H1 (cell line): Measurements from ENCODE around the gene MOGAT3. TPM values are rescaled to one million over a fixed set of nuclear protein-coding genes. Genes with fewer than 3 reads are reported as not detected.

Source experiments
- BRCA1 ChIP-seq: IDR thresholded peaks from 2 replicates; pipeline ENCODE4 v1.6.1; 2012; ENCODE audit warnings: low read depth, low read length, improper control_type of control experiment
- CBX8 ChIP-seq: fragments of 300-800, 300-1000 bp; sonication (generic); IDR thresholded peaks from 2 replicates; pipeline ENCODE4 v1.7.1; 2016; ENCODE audit warnings: low read depth, low read length, borderline replicate concordance
- EGR1 ChIP-seq: IDR thresholded peaks from 2 replicates; pipeline ENCODE4 v1.6.1; 2011; ENCODE audit warnings: low read depth, low read length, borderline replicate concordance
- GABPA ChIP-seq: IDR thresholded peaks from 2 replicates; pipeline ENCODE4 v1.6.1; 2011; ENCODE audit warnings: mild to moderate bottlenecking, low read length, moderate library complexity, borderline replicate concordance; ENCODE audit not compliant: insufficient read depth
- KDM1A ChIP-seq: fragments of 200-600, 300-600 bp; sonication (generic); IDR thresholded peaks from 2 replicates; pipeline ENCODE4 v1.7.1; 2016; ENCODE audit warnings: mild to moderate bottlenecking, low read length, borderline replicate concordance
- RBBP5 ChIP-seq: IDR thresholded peaks from 2 replicates; pipeline ENCODE4 v1.7.1; 2012; ENCODE audit warnings: low read depth, mild to moderate bottlenecking, inconsistent platforms, low read length, moderate library complexity, borderline replicate concordance
- SRF ChIP-seq: IDR thresholded peaks from 2 replicates; pipeline ENCODE4 v1.6.1; 2011; ENCODE audit warnings: mild to moderate bottlenecking, low read depth, low read length, moderate library complexity
- TBP ChIP-seq: IDR thresholded peaks from 2 replicates; pipeline ENCODE4 v1.6.1; 2011; ENCODE audit warnings: low read depth, low read length, improper control_type of control experiment
- ZNF274 ChIP-seq: IDR thresholded peaks from 2 replicates; pipeline ENCODE4 v1.7.0; 2012; ENCODE audit warnings: low read length, borderline replicate concordance; ENCODE audit errors: extremely low read depth
- polyA plus RNA-seq, 7 experiments: library from polyadenylated mRNA; depleted of rRNA in 3 of 7; stranded (reverse) in 5 of 7; unstranded in 2 of 7; fragments of >200 nt in 5 of 7; fragments of 200-250 nt in 2 of 7; gene quantifications; 1 replicate in 5 of 7; 2 replicates in 1 of 7; 4 replicates in 1 of 7; pipeline versions ENCODE4 v1.2.1 to v1.2.3, GENCODE V29; 2011 to 2013; ENCODE audit warnings: missing spikeins in 2 of 7, mixed read lengths in 2 of 7
- total RNA-seq: library from RNA; stranded (reverse); fragmentation: NEBNext Ultra II Directional; extraction: Animal tissue kit (Norgen Biotek cat#: 25700); gene quantifications from 2 replicates; pipeline ENCODE4 v1.2.1, GENCODE V29; 2021
- TF ChIP-seq, protein P1 (sequence below): IDR thresholded peaks from 2 replicates; pipeline ENCODE4 v1.6.1; 2012; ENCODE audit warnings: low read length, inconsistent platforms

The MOGAT3 gene
- total and polyA plus RNA-seq, 2 of the 8 experiments (the other 6 are each of a cell fraction or from before 2014, with no cell fraction given): 0.21 to 0.82 TPM

DNA sequence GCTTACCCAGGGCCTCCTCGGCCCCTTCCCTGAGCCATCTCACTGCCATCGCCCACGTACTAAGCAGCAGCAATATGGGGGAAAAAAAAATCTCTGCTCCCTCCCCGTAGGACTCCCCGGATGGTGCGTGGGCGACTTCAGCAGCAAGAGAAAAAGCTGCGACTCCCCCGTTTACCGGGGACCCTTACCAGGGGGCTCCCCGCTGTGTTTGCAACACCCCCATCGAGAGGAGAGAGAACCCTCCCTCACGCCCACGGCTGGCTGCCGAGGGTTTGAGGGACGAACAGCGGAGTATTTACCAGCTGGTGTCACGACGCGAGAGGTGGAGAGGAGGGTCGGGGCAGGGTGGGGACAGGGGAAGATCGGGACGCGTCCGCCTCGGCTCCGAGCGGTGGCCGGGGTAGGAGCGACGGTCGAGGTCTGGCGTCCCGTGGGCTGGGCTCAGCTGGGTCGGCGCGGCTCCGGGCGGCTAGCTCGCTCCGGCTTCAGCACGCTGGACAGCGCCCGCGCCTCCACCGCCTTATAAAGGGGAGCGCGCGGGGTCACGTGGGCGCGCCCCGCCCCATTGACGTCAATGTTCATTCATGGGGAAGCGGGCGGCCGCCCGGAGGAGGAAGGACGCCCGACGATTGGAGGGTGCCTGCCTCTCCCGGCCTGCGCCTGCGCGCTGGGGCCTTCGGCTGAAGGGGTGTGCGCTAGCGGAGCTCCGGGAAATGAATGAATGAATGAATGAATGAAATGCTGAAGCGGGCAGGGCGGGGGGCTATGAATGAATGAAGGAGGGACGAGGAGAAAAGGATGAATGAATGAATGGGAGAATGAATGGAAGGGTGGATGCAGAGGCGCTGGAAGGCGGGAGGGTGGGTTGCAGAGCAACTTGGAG is 35.5 kb downstream of the MOGAT3 start, which contains the start of gene VGF (continued):
- TF ChIP-seq, protein P1, sequence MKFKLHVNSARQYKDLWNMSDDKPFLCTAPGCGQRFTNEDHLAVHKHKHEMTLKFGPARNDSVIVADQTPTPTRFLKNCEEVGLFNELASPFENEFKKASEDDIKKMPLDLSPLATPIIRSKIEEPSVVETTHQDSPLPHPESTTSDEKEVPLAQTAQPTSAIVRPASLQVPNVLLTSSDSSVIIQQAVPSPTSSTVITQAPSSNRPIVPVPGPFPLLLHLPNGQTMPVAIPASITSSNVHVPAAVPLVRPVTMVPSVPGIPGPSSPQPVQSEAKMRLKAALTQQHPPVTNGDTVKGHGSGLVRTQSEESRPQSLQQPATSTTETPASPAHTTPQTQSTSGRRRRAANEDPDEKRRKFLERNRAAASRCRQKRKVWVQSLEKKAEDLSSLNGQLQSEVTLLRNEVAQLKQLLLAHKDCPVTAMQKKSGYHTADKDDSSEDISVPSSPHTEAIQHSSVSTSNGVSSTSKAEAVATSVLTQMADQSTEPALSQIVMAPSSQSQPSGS: peak; percentile 23; the same call in 1 of the 2 replicates
- peak; percentile 36; the same call in 1 of the 2 replicates for TF ChIP-seq EGR1
- TF ChIP-seq SRF: 0 out of 2 replicates have a peak, but pooled peaks have one; percentile 19
- TF ChIP-seq GABPA: no peak
- no peak for TF ChIP-seq CBX8
- TF ChIP-seq BRCA1: no peak
- TF ChIP-seq TBP: peak; percentile 91
- TF ChIP-seq RBBP5: no peak
- 0 out of 2 replicates have a peak, but pooled peaks have one; percentile 12 for TF ChIP-seq KDM1A
- no peak for TF ChIP-seq ZNF274
